PFSK-1 (cell line): ENCODE data around the gene CYTH1.

Source experiments
- FOXP2 ChIP-seq: optimal IDR thresholded peaks from 2 replicates; pipeline ENCODE3; 2011; ENCODE audit warnings: borderline replicate concordance, control low read depth, inconsistent platforms; ENCODE audit not compliant: insufficient read depth; ENCODE audit errors: extremely low read length, extremely low read depth
- POLR2AphosphoS5 ChIP-seq: IDR thresholded peaks from 2 replicates; pipeline ENCODE4 v1.6.1; 2012; ENCODE audit warnings: low read depth, mild to moderate bottlenecking, control low read depth, low read length, moderate library complexity
- REST ChIP-seq, 2 experiments: IDR thresholded peaks; 2 replicates each; pipeline versions ENCODE4 v1.6.1 to v1.8.0; 2011 to 2012; ENCODE audit warnings: low read depth in 2 of 2, low read length in 2 of 2, control low read depth in 1 of 2, inconsistent platforms in 1 of 2, mild to moderate bottlenecking in 1 of 2, moderate library complexity in 1 of 2; ENCODE audit not compliant: insufficient read depth in 1 of 2
- SIN3A ChIP-seq: IDR thresholded peaks from 2 replicates; pipeline ENCODE4 v1.6.1; 2012; ENCODE audit warnings: mild to moderate bottlenecking, low read length, moderate library complexity, borderline replicate concordance; ENCODE audit not compliant: insufficient read depth
- TAF1 ChIP-seq: IDR thresholded peaks from 2 replicates; pipeline ENCODE4 v1.6.1; 2012; ENCODE audit warnings: low read length, control low read depth, borderline replicate concordance; ENCODE audit not compliant: insufficient read depth

GRCh38 chr17:78675316-78675616 lies 106.8 kb downstream of the CYTH1 start:
- TF ChIP-seq FOXP2 (no peak), TAF1 (no peak), POLR2AphosphoS5 (no peak), REST (IDR thresholded peaks at IDR 0.05; ENCODE audit: insufficient read depth in 1 of 2, low read depth in 2 of 2, low read length in 2 of 2) (no peak), SIN3A (no peak)
